HG03064 (cell line): Measurements from ENCODE around the gene EYS.

ENCODE experiments used
- ATAC-seq: cut with Tn5 transposase; IDR thresholded peaks from one replicate; pipeline ENCODE4 v1.9.1; 2021; ENCODE audit warnings: low read depth; ENCODE audit not compliant: unreplicated experiment

EYS gene

GRCh38 chr6:63676412-63677114, 2030.5 kb downstream of the EYS start:
- no peak for ATAC-seq

DNA sequence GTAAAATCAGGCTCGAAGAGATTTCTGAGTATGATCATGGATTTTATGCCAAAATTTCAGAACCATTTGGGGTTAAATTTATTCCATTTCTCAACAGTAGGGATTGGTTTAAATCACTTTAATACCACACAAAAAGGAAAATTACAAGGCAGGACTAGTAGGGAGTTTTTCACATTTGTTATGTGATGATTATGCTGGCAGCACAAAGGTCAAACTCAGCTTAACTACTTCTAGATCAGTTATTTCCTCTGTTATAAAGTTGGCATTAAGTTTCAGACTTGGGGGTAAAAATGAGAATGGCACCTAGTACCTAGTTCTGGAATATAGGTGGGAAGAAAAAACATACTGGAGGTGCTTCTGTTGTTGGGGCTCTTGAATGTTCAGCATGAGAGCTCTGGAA, 2031.9 kb downstream of the EYS start:
- ATAC-seq = no peak

DNA sequence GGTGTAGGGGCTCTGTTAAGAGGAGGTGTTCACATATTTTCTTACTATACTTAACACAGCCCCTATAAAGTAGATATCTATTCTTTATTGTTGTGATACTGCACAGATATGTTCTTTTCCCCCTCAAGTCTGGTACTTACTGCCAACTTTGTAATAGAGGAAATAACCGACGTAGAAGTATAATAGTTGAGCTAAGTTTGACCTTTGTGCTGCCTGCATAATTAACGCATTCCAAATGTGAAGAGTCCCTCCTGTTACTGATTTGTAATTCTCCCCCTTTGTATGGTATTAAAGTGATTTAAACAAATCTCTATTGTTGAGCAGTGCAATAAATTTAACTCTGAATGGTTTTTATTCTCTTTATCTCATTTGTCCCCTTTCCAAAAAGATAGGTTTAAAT, 2032.4 kb downstream of the EYS start:
- no peak for ATAC-seq

- no peak for ATAC-seq
These were observed 2033.3 kb downstream of the EYS start for GRCh38 chr6:63673692-63674091.

DNA sequence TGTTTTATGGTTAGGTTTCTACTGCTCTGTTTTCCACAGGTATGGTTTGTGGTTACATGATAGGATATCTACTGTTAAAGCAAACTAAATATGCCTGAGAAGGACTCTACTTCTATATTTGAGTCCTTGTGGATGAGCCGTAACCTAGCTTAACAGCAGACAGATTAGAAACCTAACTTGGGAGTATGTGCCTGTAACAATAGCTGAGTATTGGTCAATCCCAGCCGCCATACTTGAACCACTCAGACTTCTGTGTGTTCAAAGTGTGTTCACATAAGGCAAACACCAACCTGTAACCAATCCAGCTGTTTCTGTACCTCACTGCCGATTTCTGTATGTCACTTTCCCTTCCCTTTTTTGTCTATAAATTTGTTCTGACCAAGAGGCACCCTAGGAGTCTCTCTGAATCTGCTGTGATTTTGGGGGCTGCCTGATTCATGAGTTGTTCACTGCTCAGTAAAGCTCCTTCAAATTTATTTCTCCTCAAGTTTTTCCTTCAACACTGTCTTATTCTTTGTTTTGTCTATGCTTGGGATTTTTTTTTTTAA, 2034.4 kb downstream of the EYS start:
- no peak for ATAC-seq

DNA sequence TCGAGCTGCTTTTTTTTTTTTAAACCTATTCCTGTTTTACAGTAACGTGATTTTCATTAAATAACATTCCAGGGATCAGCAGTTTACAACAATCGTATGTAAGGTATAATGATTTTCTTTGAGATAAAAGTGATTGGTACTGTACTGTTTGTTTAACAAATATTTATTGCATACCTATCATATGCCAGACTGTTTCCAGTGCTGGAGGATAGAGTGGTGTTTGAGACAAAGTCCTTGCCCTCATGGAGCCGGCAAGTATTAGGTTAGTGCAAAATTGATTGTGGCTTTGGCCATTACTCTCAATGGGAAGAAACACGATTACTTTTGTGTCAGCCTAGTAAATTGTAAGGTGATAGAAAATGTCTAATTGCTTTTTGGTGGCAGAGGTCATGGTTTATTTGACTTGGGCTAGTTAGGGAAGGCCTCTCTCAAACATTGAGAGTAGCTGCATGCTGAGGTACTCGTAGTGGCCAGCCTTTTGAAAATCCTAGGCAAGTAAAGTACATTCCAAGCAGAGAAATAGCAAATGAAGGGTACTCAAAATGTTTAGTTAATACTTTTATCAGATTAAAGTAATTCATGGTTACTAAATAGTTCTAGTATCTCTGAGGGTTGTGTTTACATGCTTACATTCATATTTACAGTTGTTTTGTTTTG, 2035.8 kb downstream of the EYS start:
- no peak for ATAC-seq
